ENCODE results near the gene UGT1A10.
"Not testable (repeated sequence)": the region's sequence is repeated elsewhere in the genome, so short reads cannot be mapped to it uniquely, and the experiment has no call there.

UGT1A10 gene

DNA sequence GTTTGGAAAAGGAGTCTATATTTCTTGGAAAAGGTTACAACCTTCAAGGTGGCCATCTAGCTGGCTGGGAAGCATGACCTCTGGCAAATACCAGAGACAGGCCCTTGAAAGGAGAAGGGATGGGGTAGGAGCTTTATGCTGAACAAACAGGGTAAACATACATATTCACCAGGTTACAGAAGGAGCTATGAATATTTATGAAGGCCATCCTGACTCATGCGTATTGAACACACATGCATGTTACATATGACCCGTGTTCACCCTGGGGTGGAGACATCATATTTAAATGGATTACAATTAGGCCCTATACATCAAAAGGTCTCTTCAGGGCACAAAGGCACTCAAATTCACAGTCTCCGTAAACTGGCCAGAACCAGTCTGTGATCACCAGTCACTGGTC is 19.7 kb downstream of the UGT1A10 start:
- not testable (repeated sequence) for DNase-seq (ENCODE audit: low spot score)

DNA sequence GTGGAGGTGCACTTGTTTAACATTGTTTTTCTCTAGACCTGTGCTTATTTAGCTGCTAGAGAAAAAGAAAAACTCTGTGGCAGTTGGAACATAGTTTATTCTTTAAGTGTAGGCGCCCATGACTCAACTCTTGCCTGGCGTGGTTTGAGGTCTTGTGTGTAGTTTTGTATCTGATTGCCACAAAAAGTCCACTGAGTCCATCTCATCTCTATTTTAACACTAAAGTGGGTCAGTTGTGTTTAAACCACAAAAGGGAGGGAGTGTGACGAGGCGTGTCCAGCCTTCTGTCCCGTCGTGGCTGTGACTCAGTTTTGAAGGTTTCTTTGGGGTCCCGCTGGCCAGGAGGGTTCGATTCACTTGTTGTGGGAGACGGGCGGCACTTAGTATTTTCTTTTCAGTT is 20.2 kb downstream of the UGT1A10 start:
- DNase-seq (ENCODE audit: low spot score), result no peak

DNA sequence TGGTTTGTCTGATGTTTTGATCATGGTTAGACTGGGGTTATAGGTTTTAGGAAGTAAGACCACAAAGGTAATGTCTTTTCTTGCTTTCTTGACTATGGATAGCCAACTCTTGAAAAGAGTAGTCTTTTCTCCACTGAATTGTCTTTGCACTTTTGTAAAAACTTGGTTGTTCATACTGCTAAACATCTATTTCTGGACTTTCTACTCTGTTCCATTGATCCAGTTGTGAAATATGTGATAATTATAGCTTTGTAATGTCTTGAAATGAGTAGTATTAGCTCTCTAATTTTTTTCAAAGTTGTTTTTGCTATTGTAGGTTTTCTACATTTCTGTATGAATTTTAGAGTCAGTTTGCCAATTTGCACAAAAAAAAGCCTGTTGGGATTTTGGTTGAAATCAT is 22.4 kb downstream of the UGT1A10 start:
- DNase-seq (ENCODE audit: low spot score), result no peak

DNA sequence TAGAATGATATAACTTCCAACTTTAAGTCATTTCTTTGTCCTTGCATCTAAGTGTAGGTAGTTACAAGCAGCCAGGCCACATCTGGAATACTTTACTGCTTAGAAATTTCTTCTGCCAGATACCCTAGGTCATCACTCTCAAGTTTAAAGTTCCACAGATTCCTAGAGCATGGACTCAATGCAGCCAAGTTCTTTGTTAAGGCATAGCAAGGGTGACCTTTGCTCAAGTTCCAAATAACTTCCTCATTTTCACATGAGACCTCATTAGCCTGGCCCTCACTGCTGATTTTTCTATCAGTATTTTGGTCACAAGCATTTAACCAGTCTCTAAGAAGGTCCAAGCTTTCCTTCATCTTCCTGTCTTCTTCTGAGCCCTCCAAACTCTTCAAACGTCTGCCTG is 27.7 kb downstream of the UGT1A10 start:
- DNase-seq (ENCODE audit: low spot score), result no peak

DNA sequence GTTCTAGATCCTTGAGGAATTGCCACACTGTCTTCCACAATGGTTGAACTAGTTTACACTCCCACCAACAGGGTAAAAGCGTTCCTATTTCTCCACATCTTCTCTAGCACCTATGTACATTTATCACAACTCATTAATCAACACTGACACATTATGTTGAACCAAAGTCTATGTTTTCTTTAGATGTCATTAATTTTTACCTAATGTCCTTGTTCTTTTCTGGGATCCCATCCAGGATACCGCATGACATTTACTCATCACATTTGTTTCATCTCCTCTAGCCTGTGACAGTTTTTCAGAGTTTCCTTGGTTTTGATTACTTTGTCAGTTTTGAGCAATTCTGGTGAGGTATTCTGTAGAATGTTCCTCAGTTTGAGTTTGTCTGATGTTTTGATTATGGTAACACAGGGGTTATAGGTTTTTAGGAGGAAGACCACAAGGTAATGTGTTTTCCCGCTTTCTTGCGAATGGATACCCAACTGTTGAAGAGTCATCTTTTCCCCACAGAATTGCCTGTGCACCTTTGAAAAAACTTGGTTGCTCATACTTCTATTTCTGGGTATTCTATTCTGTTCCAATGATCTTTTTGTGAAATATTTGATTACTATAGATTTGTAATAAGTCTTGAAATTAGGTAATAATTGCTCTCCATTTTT is 32.5 kb downstream of the UGT1A10 start:
- no peak for DNase-seq (ENCODE audit: low spot score)

DNA sequence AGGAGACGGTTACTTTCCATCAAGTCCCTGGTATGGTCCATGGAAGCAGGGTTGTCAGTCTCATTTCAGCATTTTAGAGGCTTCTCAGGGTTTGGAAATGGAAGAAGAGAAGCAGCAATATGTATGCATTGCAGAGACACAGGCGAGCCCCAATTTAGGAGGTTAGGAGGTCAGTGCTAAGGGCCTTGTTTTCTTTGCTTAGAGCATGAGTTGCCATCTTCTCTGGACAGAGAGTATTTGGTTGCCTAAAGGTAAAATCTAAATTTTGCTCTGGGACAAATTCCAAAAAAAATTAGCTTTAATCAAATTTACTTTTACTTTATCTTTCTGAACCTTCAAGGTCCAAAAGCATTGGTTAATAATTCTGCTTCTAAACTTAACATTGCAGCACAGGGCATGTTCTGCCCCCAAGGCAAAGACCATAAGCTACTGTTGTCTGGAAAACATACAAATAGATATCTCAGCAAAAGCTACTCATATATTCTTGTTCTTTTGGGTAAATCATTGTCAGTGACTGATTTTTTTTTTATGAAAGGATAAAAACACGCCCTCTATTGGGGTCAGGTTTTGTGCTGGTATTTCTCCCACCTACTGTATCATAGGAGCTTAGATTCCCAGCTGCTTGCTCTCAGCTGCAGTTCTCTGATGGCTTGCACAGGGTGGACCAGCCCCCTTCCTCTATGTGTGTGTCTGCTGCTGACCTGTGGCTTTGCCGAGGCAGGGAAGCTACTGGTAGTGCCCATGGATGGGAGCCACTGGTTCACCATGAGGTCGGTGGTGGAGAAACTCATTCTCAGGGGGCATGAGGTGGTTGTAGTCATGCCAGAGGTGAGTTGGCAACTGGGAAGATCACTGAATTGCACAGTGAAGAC is 35.3 kb downstream of the UGT1A10 start, which contains the start of gene UGT1A9:
UGT1A9 (plus strand) TSS at position 609 of the 872 bp plus-strand sequence; CDS start at position 646, 37 bp downstream.
- DNase-seq (ENCODE audit: low spot score), result no peak

DNA sequence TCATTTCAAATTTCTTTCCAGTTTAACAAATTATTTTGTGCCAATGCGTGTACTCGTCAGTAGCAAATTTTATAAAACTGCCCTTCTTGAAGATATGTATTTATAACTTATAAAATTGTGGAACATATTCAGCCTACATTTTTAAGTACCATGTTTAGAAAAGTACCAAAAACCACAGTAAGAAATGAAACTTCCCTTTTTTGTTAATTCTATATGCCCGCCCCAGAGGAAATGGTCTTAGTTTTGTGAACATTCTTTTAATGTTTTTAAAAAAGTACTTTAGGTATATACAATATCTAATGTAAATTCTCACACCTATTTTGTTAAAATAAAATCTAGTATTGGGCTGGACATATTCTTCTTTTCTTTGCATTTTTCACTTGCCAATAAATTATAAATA is 36.6 kb downstream of the UGT1A10 start:
- no peak for DNase-seq (ENCODE audit: low spot score)

DNA sequence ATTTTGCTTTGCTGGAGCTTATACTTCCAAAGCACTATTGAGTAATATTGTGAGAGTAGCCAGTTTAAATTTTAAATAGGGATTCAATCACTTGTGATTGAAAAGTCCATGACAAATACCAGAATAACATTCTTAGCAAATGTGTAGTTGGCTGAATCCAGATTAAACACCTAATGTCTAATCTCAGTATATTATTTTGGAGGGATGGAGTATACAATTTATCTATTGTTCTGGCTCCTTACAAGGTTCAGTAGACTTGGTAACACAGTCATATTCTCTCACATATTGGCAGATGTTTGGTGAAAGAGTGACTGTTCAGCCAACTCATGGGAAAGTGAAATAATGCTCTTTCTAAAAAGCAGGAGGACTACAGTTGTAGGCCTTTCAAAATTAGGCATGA is 37.6 kb downstream of the UGT1A10 start:
- no peak for DNase-seq (ENCODE audit: low spot score)

DNA sequence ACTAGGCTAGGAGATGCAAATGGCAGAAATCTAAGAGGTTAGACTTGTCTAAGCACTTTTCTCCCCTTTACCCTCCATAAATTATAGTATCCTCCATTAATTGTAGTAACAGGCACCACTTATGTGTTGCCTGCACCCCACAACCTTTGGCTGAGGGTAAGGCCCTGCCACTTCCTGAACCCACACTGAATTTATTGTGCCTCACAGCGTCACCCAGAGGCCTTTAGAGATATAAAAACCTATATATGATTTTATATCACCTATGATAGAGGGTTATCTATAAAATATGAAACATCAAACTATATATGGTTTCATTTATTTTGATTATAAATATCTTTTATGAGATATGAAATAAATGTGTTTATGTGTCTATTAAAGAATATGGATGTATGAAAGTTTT is 38.1 kb downstream of the UGT1A10 start:
- no peak for DNase-seq (ENCODE audit: low spot score)

DNA sequence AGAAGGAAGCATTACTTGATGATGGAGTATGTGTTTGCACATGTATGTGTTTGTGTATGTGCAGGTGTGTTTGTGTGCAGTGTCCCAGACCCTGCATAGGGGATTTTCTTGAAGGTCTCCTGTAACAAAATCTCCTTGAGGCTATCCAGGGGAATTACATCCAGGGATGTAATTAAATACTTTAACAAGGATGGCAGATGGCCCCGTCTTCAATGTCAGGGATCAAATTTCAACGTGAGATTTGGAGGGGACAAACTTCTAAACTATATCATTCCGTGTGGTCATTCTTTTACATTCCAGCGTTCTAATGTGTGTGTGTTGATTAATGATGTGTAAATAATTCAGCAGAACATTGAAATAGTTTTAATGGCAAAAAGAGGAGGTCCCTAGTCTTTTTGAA is 38.7 kb downstream of the UGT1A10 start:
- no peak for DNase-seq (ENCODE audit: low spot score)

DNA sequence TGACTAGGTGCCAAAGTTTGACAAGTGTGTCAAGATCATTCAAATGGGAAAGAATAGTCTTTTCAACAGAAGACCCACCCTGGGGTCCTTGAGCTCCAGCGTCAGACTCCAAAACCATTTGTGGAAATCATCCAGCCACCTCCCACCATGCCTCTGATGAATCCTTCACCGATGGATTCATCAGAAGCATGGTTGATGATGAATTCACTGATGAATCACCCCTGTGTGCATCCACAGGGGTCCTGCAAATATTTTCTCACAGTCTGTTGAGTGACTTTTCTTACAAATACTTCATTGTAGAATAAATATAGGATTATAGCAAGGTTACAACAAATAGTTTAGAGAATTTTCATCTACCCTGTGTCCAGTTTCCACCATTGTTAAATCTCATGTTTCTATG is 39.8 kb downstream of the UGT1A10 start:
- DNase-seq (ENCODE audit: low spot score), result no peak

DNA sequence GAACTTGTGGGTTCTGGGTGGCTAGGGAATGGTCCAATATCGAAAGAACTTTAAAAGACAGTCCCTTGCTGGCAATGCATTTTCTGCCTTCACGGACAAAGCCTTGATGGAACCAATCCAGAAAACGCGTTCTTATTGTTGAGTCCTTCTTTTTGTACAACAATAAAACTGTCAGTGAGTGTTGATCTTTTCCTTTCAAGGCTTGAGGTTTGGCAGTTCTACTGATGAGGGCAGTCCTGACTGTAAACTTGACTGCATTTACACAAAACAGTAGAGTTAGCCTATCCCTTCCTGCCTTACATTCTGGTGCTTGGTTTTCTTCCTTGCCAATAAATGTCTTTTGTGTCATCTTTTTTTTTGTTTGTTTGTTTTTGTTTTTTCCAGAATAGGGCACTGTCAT is 42.9 kb downstream of the UGT1A10 start:
- no peak for DNase-seq (ENCODE audit: low spot score)

DNA sequence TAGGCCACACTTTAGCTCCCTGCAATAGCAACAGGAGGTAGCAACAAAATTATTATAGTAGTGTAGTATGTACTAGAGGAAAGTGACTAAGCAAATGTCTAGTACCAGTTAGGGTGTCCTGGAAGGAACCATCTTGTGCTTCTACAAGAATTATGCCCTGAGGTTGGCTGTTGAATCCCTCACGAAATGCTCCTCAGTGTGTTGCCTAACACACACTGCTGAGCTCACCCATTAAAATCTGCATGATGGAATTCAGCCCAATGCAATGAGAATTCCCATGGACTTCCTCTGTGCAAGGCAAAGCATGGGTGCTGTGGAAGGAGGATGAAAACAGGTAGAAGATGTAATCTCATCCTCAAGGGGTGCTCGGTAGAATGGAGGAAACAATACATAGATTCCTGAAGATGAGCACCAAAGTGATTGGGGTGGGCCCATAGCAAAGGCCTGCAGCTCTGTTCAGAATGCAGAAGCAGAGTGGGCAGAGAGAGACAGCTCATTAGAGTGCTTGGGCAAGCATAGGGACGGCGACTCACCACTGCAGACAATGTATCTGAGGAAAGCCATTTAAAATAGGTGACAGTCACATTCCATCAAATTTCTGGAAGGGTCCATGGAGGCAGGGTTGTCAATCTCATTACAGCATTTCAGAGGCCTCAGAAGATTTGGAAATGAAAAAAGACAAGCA is 44.3 kb downstream of the UGT1A10 start:
- no peak for DNase-seq (ENCODE audit: low spot score)

DNA sequence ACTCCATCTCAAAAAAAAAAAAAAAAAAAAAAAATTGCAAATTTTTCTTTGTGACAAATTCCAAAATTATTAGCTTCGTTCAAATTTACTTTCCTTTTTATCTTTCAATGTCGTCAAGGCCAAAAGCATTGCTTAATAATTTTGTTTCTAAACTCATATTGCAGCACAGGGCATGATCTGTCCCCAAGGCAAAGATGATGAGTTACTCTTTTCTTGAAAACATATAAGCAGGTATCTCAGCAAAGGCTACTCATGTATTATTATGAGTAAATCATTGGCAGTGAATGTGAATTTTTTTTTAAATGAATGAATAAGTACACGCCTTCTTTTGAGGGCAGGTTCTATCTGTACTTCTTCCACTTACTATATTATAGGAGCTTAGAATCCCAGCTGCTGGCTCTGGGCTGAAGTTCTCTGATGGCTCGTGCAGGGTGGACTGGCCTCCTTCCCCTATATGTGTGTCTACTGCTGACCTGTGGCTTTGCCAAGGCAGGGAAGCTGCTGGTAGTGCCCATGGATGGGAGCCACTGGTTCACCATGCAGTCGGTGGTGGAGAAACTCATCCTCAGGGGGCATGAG is 45.4 kb downstream of the UGT1A10 start, which contains the start of gene UGT1A7:
UGT1A7 (plus strand) TSS at position 381 of the 579 bp plus-strand sequence; CDS start at position 418, 37 bp downstream.
- no peak for DNase-seq (ENCODE audit: low spot score)

DNA sequence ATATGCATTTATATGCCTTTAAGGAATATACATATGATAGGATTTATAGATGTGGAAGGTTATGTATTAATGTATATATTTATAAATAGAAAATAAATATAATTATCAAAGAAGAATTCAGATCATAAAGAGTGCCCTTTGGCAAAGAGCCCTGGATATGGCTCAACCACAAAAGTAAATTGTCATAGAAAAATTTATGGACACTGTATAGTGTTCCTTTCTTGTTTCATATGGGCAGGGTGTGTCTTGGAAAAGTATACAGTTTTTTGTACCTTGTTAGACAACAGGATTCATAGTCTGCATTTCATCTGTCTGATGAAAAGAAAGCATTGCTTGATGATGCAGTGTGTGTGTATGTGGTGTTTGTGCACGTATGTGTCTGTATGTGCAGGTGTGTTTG is 48.4 kb downstream of the UGT1A10 start:
- no peak for DNase-seq (ENCODE audit: low spot score)

DNA sequence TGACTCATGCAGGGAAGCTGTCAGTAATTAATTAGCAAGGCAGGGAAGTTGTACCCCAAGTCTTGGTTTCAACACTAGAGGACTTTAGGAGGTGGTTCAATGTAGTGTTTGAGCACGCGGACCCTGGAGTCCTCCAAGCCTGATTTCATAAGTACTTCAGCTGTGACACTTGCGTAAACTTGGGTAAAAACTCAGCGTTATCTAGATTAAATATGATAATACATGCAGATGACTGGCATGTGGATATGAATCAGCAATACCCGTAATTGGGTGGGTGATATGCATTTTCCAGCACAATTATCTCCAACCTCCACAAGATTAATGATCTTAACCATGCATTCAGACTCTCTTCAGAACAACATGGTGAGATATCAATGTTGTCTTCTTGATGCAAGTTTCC is 50.7 kb downstream of the UGT1A10 start:
- DNase-seq (ENCODE audit: low spot score), result no peak

DNA sequence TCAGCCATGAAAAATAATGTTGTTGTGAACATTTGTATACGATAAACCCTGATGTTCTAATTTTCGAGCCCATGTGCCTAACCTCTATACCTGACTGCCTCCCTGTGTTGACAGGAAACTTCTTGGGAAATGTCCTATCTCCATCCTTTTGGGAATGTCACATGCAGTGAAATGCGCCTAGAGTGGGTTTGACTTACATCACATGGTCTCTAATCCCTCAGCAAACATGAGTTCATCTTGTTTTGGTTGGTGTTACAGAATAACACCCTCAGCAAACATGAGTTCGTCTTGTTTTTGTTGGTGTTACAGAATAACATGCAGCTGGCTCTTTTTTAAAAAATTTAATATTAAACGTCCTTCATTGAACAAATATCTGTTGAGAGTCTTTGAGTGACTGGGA is 52.1 kb downstream of the UGT1A10 start:
- no peak for DNase-seq (ENCODE audit: low spot score)

DNA sequence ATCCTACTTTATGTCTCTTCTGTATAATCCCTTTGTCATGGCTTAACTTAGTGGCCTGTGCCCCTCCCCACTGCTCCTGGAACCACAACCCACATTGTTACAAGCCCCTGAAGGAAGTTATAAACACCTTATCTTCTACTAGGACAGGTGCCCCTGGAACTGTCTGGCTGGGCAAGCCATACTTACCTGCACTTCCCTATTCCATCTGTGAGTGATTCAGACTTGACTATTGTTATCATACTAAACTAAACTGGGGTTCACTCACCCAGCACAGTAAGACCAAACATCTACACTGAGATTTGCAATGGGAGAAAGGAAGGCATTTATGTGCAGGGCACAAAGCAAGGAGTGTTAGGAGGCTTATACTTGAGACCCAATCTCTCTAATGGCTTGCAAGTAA is 52.8 kb downstream of the UGT1A10 start:
- no peak for DNase-seq (ENCODE audit: low spot score)

DNA sequence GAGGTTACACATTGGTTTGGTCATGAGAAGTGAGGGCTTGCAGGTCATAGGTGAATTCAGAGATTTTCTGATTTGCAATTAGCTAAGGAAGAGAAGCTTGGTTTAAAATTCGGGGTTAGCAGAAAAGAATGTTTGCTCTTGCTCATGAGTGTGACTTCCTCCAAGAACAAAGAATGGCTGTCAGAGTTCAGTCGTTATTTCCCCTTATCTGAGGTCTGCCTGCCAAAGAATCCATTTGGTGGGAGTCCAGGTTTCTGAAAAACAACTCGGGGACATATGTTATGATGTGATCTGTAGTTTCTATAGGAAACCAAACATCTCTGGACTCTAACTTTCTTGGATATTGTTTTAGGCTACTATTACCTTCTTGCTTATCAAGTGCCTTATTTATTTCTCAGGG is 53.3 kb downstream of the UGT1A10 start:
- no peak for DNase-seq (ENCODE audit: low spot score)

DNA sequence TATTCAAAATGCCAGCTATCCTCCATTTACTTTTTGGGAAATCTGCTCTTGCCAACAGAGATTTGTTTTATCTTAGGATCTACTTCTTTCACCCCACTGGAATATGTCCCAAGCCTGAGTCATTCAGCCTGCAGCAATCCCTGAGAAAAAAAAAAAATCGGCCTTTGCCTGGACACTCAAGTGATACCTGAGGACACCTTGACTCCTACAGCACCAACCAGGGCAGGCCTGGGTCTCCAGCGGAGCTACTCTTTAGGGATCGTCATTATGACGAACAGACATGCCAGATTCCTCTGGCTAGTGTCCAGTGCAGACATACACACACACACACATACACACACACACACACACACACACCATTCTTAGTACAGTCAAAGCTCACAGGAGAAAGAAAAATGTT is 54.2 kb downstream of the UGT1A10 start:
- DNase-seq (ENCODE audit: low spot score), result no peak

DNA sequence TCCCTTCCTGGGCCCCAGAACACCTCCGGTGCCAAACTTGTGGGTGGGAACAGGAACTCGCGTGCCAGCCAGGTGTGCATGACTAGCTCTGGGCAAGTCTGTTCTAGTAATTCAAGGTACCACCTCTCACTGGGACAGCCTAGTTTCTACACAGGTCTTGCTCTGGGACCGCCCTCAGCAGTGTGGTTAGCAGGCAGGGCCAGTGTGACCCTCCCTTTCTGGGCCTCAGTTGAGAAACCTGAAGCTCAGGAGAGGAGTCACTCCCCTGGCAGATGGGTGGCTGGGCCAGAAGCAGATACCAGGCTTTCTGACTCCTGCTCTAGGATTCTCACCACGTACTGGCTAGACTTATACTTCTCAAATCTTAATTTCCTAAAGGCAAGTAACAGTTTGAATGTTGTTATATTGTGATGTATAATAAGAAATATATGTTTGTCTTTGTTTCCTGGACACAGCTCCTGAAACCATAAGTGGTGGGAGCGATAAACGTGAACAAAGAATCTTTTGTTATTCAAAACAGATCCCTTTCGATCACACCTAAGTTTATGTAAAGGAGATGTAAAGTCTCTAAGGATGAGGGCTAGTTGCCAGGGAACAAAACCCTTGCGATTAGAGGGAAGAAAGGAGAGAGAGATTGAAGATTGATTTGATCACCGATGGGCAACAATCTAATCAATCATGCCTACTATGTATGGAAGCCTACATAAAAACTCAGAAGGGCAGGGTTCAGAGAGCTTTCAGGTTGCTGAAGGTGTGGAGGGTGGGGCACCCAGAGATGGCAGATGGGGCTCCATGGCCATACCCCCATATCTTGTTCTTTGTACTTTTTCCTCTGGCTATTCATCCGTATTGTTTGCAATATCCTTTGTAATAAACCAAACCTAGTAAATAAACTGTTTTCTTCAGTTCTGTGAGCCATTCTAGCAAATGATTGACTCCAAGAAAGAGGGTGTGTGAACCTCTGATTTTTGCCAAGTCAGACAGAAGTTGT is 55.5 kb downstream of the UGT1A10 start:
- no peak for DNase-seq (ENCODE audit: low spot score)

Data from Ammon's horn (tissue), 1 donor.